Retina (tissue), 1 donor: Measurements from ENCODE around the gene OR4D1.

Experiments
- DNase-seq: peaks from one replicate; pipeline ENCODE4 v3.0.0-alpha.2; 2016

The OR4D1 gene

DNA sequence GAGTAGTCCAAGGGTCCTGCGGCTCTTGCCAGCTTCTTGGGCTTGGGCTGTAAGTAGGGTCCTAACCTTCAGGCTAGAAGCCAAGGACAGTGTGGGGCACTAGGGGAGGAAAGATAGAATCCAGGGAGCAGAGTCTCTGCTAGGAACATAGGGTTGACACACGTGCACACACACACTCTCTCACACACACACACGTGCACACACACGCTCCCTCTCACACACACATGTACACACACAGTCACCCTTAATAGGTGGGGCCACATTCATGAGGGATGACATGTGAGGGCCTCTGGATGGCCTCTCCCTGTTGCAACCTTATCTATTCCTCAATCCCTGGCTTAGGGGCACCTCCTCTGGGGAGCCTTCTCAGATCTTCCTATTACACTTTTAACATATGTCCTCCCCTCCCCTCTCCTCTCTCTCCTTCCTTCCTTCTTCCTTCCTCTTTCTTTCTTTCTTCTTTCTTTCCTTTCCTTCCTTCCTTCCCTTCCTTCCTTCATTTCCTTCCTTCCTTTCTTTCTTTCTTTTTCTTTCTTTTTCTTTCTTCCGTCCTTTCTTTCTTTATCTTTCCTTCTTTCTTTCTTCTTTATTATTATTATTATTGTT, 47.4 kb downstream of the OR4D1 start:
- DNase-seq = no peak

- DNase-seq = no peak
These were observed 48.4 kb downstream of the OR4D1 start for GRCh38 chr17:58196610-58197009.

DNA sequence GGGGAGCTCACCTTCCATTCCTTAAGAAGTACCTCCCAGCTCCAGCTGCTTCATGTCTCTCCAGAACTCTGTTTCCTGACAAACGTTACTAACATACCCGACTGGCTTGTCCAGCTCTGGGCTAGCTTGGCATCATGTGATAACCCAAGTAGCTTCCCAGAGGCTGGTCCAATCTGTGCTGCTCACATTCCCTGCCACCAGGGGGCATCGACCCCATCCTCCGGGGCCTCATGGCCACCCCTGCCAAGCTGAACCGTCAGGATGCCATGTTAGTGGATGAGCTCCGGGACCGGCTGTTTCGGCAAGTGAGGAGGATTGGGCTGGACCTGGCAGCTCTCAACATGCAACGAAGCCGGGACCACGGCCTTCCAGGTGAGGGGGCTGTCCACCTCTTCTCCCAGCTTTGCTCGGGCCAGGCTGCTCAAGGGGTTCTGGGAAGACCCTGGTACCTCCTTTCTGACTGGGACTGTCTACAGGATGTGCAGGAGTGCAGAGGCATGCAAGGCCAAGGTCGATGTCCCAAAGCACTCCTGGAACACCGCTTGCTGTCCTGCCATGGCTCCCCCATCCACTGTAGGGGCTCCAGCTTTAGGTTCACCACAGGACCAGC, 51.9 kb downstream of the OR4D1 start:
- peak; percentile 51 for DNase-seq

DNA sequence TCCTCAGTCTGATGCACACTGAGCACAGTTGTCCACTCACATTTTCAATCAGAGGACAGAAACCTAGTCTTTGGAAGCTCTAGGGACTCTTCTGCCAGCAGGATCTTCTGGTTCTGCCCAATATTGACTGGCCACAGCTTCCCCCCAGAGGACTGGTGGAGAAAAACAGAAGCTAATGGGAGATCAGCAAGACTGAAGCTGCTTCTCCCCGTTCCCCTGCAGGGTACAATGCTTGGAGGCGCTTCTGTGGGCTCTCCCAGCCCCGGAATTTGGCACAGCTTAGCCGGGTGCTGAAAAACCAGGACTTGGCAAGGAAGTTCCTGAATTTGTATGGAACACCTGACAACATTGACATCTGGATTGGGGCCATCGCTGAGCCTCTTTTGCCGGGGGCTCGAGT, 54.7 kb downstream of the OR4D1 start:
- no peak for DNase-seq

- no peak for DNase-seq
These were observed 56.6 kb downstream of the OR4D1 start for GRCh38 chr17:58204796-58205195.

GRCh38 chr17:58205936-58206335, 57.8 kb downstream of the OR4D1 start:
- no peak for DNase-seq

DNA sequence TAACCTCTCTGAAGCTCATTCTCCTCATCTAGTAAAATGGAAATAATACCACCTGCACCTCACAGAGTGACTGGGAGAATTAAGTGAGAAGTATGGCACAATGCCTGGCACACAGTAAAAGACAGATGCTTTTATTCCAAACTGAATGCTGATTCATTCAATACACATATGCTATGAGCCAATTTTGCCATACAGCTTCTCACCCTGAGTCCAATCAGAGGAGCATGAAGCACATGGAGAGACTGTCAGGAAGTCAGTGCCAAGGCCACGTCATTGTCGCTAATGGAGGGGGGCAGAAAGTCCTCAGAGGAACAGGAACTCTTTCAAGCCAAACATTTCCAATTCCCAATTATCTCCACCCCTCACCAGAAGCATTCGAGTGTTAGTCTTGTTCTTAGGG, 59.3 kb downstream of the OR4D1 start:
- DNase-seq = no peak

GRCh38 chr17:58208344-58208743, 60.2 kb downstream of the OR4D1 start:
- no peak for DNase-seq
